ENCODE results near the gene TH.
"Not testable (repeated sequence)": the region's sequence is repeated elsewhere in the genome, so short reads cannot be mapped to it uniquely, and the experiment has no call there.

TH gene

GRCh38 chr11:2128130-2128510 is 43.5 kb downstream of the TH start:
- no peak for DNase-seq

- DNase-seq = no peak
Observed at GRCh38 chr11:2127482-2128129, 44.0 kb downstream of the TH start.

GRCh38 chr11:2126520-2127085 is 45.0 kb downstream of the TH start:
- DNase-seq = no peak

DNA sequence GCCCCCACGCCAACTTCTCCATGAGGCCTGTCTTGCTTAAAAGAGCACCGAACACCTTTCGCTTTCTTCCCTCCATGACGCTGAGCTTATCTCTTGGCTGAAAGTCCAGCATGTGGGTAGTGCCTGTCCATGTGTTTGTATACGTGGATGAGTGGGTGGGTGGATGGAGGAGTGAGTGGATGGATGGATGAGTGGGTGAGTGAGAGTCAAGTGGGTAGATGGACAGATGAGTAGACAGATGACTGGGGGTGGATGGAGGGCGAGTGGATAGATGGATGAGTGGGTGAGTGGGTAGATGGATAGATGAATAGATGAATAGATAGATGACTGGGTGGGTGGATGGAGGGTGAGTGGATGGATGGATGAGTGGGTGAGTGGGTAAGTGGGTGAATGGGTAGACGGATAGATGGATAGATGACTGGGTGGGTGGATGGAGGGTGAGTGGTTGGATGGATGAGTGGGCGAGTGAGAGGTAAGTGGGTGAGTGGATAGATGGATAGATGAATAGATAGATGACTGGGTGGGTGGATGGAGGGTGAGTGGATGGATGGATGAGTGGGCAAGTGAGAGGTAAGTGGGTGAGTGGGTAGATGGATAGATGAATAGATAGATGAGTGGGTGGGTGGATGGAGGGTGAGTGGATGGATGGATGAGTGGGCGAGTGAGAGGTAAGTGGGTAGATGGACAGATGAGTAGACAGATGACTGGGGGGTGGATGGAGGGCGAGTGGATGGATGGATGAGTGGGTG is 46.7 kb downstream of the TH start:
- not testable (repeated sequence) for DNase-seq

DNA sequence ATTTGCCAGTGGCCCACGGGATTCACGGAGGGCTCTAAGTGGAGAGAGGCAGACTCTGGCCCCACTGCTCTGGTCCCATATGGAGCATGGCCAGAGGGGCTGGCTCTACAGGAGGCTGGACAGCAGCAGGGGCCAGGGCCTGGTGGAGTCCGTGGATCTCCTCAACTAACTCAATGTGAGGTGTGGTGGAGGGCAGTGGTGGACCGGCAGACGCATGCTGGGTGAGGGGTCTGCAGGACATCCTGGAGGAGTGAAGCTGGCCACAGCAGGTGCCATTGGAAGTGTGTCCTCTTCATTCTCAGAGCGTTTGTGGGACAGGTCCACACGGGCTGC is 48.0 kb downstream of the TH start:
- DNase-seq = no peak

DNA sequence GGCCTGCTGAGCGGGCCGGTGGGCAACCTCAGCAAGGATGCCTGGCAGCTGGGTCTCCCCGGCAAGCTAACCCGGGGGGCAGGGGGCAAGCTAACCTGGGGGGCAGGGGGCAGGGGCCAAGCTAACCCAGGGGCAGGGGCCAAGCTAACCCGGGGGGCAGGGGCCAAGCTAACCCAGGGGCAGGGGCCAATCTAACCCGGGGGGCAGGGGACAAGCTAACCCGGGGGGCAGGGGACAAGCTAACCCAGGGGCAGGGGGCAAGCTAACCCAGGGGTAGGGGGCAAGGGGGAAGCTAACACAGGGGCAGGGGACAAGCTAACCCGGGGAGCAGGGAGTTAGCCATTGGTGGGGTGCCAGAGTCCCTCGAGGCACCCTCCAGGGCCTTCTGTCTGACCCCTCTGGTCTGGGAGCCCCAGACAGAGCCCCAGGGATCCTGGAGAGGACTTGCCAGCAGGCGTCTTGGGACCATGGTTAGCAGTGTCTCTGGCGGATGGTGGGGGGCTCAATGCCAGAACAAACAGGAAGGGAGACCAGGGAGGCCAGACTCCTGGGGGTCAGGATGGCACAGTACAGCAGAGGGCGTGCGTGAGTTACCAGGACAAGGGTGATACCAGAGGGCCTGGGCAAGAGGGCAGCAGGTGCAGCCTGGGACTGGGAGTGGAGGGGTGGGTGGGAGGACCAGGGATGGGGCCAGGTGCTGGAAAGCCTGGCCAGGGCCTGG is 48.5 kb downstream of the TH start:
- no peak for DNase-seq

DNA sequence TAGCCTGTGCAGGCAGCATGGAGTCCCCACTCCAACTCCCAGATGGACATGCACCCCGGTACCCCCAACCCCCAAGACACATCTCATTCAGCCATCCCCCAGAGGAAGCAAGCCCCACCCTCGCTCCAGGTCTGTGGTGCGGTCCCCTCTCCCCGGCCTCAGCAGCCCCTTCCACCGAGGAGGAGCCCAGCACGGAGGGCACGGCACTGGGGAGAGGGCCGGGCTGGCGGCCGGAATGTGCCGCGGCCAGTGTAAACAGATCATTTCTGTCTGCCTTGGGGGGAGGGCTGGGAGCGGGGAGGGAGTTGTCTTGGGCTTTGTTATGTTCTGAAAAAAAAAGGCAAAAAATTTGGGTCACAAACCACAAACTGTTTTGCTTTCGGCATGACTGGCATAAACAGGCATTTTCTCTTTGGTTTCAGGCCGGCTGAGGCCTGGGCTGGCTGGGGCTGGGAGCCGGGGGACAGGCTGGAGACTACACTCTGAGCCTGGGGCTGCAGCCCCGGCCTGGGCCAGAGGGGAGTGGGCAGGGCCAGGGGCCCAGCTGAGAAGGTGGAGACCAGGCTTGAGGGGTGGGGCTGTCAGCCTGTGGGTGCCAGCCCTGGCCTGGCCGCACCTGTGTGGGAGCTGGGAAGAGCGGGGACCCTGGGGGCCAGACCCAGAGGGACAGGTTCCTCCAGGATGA is 49.3 kb downstream of the TH start:
- DNase-seq = no peak

DNA sequence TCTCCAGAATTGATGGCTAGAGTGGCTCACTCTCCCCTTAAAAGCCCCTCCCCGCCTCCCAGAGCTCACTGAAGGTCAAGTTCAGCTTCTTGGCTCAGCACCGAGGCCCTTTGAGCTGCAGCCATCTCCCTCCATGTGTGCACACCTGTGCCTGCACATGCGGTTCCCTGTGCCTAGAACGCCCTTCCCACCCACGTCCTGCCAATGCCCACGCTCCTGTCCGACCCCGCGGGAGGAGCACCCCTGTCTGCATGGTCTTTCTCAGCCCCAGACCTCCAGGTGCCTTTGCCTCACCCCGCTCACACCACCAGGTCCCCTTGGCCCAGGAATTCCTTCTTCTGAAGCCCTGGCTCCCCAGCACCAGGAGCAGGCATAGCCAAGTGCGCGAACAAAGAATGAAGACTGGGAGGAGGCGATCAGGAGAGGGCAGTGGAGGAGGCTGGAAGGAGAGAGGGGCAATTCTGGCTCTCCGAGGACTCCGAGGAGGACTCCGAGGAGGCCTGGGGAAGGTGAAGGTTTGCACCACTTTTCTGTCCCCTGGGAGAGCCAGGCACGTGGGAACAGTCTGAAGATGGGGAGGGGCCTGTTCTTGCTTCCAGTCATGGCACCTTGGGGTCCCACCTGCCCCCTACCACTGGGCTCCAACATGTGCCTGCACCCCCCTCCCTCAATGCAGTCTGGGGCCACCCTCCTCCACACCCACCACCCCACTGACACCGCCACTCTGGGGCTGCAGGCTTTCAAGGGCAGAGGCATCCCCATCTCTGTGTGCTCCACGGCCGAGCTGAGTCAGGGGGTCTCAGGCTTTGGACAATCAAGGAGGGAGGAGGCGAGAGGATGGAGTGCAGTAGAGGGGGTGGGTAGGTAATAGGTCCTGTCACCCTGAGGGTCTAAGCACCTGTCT is 50.1 kb downstream of the TH start:
- DNase-seq = no peak

DNA sequence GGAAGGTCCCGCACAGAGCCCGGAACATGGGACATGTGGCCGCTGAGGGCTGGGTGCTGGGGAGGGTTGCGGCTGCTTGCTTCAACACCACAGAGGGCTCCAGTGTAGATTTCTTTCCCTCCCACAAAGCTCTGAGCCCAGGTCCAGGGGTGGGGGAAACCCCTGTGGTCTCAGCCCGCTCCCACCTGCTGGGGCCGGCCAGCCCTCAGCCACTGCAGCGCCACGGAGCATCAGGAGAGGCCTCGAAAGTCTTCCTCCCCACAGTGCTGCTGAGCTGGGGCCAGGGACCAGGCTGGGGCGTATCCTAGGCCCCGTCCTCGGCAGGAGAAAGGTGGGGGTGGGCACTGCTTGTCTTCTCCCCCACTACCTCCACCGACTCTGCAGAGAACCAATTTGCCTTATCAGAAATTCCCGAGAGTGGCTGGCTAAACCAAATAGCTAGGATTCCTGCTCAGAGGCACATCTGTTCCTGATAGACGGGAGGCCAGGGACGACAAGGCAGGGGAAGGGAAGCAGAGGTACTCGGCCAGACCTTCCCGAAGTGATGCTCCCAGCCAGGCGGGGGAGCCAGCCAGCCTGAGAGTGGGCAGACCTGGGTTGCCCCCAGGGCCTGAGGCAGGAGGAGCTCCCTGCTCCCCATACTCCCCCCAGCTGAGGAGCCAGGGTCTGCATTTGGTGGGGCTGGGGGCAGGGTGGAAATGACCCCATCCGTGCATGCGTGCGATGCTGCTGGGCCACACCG is 51.1 kb downstream of the TH start:
- no peak for DNase-seq

- DNase-seq = no peak
Observed at GRCh38 chr11:2118677-2119076, 52.9 kb downstream of the TH start.

GRCh38 chr11:2116680-2117079 is 54.9 kb downstream of the TH start:
- DNase-seq = no peak

GRCh38 chr11:2115308-2115707 is 56.3 kb downstream of the TH start:
- DNase-seq = no peak

GRCh38 chr11:2114430-2115241 is 57.0 kb downstream of the TH start:
- DNase-seq = no peak
